Measurements from ENCODE around the gene HEXA.

DNA sequence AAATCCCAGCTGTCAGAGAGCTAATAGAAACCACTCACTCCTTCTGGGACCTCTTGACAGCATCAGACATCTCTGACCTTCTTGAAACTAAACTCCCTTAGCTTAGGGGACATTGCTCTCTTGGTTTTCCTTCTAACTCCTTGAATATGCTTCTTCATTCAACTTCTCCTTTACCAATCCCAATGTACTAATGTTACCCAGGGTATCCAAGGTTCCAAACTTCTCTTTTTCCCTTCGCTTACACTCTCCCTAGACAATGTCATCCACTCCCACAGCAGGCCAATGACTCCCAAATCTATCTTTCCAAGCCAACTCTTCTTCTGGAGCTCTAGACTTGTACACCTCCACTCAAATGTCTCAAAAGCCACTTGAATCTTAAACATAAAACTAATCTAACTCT is 14.6 kb downstream of the HEXA start:
- TF ChIP-seq, protein P1, sequence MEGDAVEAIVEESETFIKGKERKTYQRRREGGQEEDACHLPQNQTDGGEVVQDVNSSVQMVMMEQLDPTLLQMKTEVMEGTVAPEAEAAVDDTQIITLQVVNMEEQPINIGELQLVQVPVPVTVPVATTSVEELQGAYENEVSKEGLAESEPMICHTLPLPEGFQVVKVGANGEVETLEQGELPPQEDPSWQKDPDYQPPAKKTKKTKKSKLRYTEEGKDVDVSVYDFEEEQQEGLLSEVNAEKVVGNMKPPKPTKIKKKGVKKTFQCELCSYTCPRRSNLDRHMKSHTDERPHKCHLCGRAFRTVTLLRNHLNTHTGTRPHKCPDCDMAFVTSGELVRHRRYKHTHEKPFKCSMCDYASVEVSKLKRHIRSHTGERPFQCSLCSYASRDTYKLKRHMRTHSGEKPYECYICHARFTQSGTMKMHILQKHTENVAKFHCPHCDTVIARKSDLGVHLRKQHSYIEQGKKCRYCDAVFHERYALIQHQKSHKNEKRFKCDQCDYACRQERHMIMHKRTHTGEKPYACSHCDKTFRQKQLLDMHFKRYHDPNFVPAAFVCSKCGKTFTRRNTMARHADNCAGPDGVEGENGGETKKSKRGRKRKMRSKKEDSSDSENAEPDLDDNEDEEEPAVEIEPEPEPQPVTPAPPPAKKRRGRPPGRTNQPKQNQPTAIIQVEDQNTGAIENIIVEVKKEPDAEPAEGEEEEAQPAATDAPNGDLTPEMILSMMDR (tag by site-specific recombination; IDR thresholded peaks at IDR 0.05): no peak
- TF ChIP-seq, protein P2, sequence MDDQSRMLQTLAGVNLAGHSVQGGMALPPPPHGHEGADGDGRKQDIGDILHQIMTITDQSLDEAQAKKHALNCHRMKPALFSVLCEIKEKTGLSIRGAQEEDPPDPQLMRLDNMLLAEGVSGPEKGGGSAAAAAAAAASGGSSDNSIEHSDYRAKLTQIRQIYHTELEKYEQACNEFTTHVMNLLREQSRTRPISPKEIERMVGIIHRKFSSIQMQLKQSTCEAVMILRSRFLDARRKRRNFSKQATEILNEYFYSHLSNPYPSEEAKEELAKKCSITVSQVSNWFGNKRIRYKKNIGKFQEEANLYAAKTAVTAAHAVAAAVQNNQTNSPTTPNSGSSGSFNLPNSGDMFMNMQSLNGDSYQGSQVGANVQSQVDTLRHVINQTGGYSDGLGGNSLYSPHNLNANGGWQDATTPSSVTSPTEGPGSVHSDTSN (CRISPR knock-in tag; IDR thresholded peaks at IDR 0.05): no peak
- no peak for TF ChIP-seq GLIS2 (tag by site-specific recombination; IDR thresholded peaks at IDR 0.05)
- TF ChIP-seq, protein P3, sequence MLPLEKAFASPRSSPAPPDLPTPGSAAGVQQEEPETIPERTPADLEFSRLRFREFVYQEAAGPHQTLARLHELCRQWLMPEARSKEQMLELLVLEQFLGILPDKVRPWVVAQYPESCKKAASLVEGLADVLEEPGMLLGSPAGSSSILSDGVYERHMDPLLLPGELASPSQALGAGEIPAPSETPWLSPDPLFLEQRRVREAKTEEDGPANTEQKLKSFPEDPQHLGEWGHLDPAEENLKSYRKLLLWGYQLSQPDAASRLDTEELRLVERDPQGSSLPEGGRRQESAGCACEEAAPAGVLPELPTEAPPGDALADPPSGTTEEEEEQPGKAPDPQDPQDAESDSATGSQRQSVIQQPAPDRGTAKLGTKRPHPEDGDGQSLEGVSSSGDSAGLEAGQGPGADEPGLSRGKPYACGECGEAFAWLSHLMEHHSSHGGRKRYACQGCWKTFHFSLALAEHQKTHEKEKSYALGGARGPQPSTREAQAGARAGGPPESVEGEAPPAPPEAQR (tag by site-specific recombination; IDR thresholded peaks at IDR 0.05): no peak

All from HEK293 (cell line).